Suprapubic skin (tissue), 4 donors: ENCODE results near the gene LRRC4C. TPM values are rescaled to one million over a fixed set of nuclear protein-coding genes. Genes with fewer than 3 reads are reported as not detected.
"Not testable (repeated sequence)": the region's sequence is repeated elsewhere in the genome, so short reads cannot be mapped to it uniquely, and the experiment has no call there.

Experiments used
- DNase-seq, 2 donors: peaks; one replicate each; pipeline ENCODE4 v3.0.0-alpha.2; 2019; ENCODE audit warnings: low spot score in 2 of 2
- H3K27ac ChIP-seq: fragments of 200-600 bp; sonication (generic); one replicate; pipeline ENCODE4 v1.5.1; 2019
- H3K27me3 ChIP-seq: fragments of 200-600 bp; sonication (generic); one replicate; pipeline ENCODE4 v1.5.1; 2019
- H3K36me3 ChIP-seq: fragments of 200-600 bp; sonication (generic); one replicate; pipeline ENCODE4 v1.5.1; 2019
- H3K4me1 ChIP-seq: fragments of 200-600 bp; sonication (generic); one replicate; pipeline ENCODE4 v1.5.1; 2019
- H3K4me3 ChIP-seq: fragments of 200-600 bp; sonication (generic); one replicate; pipeline ENCODE4 v1.5.1; 2019; ENCODE audit warnings: mild to moderate bottlenecking
- H3K9me3 ChIP-seq: fragments of 200-600 bp; sonication (generic); one replicate; pipeline ENCODE4 v1.5.1; 2019
- EP300 ChIP-seq: sonication (generic); formaldehyde crosslinking; IDR thresholded peaks from one replicate; pipeline ENCODE4 v1.6.1; 2017; ENCODE audit warnings: antibody characterized with exemption
- POLR2A ChIP-seq, 2 donors: fragments of 450-650 bp; IDR thresholded peaks; one replicate each; pipeline ENCODE4 v1.6.1; 2017; ENCODE audit warnings: antibody characterized with exemption in 2 of 2, mild to moderate bottlenecking in 2 of 2, moderate library complexity in 2 of 2
- POLR2AphosphoS5 ChIP-seq, 3 donors: sonication (generic); formaldehyde crosslinking; IDR thresholded peaks; one replicate each; pipeline ENCODE4 v1.6.1; 2017; ENCODE audit warnings: antibody characterized with exemption in 3 of 3
- WGBS: methylation state at CpG from one replicate; pipeline ENCODE4 v1.1.5; 2018; 5-methylcytosine and 5-hydroxymethylcytosine counted together
- total RNA-seq, 4 donors: library from RNA; depleted of rRNA; stranded (reverse); fragments of >200 nt; gene quantifications; one replicate each; pipeline ENCODE4 v1.1.0, GENCODE V29; 2016
- TF ChIP-seq, protein P1 (sequence below), 2 donors: fragments of 200-600 bp in 1 of 2; fragments of 450-650 bp in 1 of 2; sonication (generic) in 1 of 2; IDR thresholded peaks; one replicate each; pipeline ENCODE4 v1.5.1; 2016 to 2019; ENCODE audit warnings: antibody characterized with exemption in 2 of 2, mild to moderate bottlenecking in 1 of 2, moderate library complexity in 1 of 2

LRRC4C gene
- total RNA-seq, 4 donors from 2014 or later, result 0.19 to 1.1 (median 0.60) TPM; not detected in 1

DNA sequence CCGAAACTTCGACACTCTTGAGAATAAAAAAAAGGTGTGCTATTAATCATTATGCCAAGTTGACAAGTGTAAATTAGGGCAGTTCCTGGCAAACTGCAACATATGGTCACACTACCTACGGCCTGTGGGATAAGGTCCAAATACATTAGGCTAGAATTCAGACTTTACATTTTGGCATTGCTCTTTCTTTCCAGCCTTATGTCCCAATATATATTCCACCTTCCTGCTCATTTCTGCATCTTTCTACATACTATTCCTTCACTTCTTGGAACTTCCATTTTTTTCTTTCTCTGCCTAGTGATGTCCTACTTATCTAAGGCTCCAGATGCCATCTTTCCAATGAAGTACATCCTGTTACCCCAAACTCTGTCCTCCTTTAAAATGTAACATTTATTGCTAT lies 577.2 kb downstream of the LRRC4C start:
- TF ChIP-seq EP300, result no peak
- TF ChIP-seq POLR2AphosphoS5 (IDR thresholded peaks at IDR 0.05), result no peak
- no peak for TF ChIP-seq POLR2A (IDR thresholded peaks at IDR 0.05)
- TF ChIP-seq, protein P1, sequence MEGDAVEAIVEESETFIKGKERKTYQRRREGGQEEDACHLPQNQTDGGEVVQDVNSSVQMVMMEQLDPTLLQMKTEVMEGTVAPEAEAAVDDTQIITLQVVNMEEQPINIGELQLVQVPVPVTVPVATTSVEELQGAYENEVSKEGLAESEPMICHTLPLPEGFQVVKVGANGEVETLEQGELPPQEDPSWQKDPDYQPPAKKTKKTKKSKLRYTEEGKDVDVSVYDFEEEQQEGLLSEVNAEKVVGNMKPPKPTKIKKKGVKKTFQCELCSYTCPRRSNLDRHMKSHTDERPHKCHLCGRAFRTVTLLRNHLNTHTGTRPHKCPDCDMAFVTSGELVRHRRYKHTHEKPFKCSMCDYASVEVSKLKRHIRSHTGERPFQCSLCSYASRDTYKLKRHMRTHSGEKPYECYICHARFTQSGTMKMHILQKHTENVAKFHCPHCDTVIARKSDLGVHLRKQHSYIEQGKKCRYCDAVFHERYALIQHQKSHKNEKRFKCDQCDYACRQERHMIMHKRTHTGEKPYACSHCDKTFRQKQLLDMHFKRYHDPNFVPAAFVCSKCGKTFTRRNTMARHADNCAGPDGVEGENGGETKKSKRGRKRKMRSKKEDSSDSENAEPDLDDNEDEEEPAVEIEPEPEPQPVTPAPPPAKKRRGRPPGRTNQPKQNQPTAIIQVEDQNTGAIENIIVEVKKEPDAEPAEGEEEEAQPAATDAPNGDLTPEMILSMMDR (IDR thresholded peaks at IDR 0.05), result no peak
- H3K9me3 ChIP-seq, result no peaks in the 10 kb centered on the region
- no peak for DNase-seq
- H3K27ac ChIP-seq, result no peak overlapping the region
- no peaks in the 10 kb centered on the region for H3K4me1 ChIP-seq
- no peak overlapping the region for H3K4me3 ChIP-seq
- WGBS, result 66% methylated on average over 3 of the region's 3 CpGs
- H3K27me3 ChIP-seq, result no peaks in the 10 kb centered on the region
- no peaks in the 10 kb centered on the region for H3K36me3 ChIP-seq

DNA sequence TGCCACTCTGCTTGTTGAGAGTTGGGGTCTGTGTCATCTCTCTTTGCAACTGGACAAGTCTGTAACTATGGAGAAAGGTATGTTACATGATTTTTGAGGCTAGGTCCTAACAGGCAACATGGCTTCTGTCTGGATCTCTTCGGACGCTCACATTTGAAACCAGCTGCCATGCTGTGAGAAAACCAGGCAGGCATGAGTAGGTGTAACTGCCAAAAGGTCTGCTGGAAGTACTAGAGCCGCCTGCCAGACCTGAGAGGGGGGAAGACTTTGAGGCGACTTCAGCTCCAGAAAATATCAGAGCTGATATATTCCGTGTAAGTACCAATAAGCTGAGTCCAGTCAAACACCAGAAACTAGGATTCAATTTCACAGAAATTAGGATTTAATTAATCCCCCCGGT lies 579.5 kb downstream of the LRRC4C start:
- H3K4me3 ChIP-seq, result no peak overlapping the region
- no peaks in the 10 kb centered on the region for H3K27me3 ChIP-seq
- H3K4me1 ChIP-seq, result no peaks in the 10 kb centered on the region
- no peak overlapping the region for H3K27ac ChIP-seq
- TF ChIP-seq EP300 (no peak), POLR2A (IDR thresholded peaks at IDR 0.05) (no peak), POLR2AphosphoS5 (IDR thresholded peaks at IDR 0.05) (no peak)
- TF ChIP-seq, protein P1 (IDR thresholded peaks at IDR 0.05), result no peak
- H3K9me3 ChIP-seq, result no peaks in the 10 kb centered on the region
- WGBS, result 92% methylated on average over 6 of the region's 6 CpGs
- DNase-seq, result no peak
- no peaks in the 10 kb centered on the region for H3K36me3 ChIP-seq

DNA sequence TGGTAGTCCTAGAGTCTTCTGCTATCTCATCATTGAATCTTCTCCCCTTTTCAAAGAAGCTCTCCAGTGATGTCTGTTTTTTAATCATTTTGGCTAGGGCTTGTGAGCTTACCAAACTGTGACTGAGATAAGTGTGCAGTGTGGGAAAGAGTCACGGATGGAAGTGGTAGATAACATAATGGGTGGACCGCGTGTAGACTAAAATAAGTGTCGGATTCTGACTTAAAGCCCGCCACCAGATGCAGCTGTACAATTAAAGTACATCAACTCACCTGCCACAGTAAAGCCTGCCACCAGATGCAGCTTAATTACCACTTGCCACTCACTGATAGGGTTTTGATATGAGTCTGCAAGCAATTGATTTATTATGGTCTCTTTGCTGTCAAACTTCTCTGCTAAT lies 581.5 kb downstream of the LRRC4C start:
- Histone ChIP-seq H3K4me3 (no peak overlapping the region), H3K27ac (no peak overlapping the region), H3K9me3 (no peaks in the 10 kb centered on the region), H3K36me3 (no peaks in the 10 kb centered on the region), H3K4me1 (no peaks in the 10 kb centered on the region), H3K27me3 (no peaks in the 10 kb centered on the region)
- 95% methylated on average over 5 of the region's 5 CpGs for WGBS
- no peak for DNase-seq
- TF ChIP-seq, protein P1 (IDR thresholded peaks at IDR 0.05), result no peak
- no peak for TF ChIP-seq POLR2A (IDR thresholded peaks at IDR 0.05)
- TF ChIP-seq POLR2AphosphoS5 (IDR thresholded peaks at IDR 0.05), result no peak
- TF ChIP-seq EP300, result no peak

DNA sequence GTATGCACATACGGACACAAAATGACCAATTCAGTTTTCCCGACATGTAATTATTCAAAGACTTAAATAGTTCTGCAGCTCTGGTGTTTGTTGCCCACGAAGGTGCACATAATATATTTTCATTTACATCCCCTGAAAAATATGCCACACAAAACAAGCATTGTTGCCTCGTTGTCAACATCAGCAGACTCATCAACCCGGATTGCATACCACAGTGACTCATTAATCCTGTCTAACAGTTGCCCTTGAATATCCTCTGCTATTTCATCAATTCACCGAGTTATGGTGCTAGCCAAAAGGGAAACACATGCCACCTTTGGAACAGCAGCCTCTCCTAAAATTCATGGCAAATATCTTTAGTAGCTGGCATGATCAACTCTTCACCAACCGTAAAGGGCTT lies 582.2 kb downstream of the LRRC4C start:
- Histone ChIP-seq H3K4me3 (no peak overlapping the region), H3K27ac (no peak overlapping the region), H3K36me3 (no peaks in the 10 kb centered on the region), H3K9me3 (no peaks in the 10 kb centered on the region), H3K4me1 (no peaks in the 10 kb centered on the region), H3K27me3 (no peaks in the 10 kb centered on the region)
- no peak for DNase-seq
- TF ChIP-seq EP300 (no peak), POLR2A (IDR thresholded peaks at IDR 0.05) (no peak), POLR2AphosphoS5 (IDR thresholded peaks at IDR 0.05) (no peak)
- TF ChIP-seq, protein P1 (IDR thresholded peaks at IDR 0.05), result no peak
- WGBS, result 80% methylated on average over 7 of the region's 7 CpGs

DNA sequence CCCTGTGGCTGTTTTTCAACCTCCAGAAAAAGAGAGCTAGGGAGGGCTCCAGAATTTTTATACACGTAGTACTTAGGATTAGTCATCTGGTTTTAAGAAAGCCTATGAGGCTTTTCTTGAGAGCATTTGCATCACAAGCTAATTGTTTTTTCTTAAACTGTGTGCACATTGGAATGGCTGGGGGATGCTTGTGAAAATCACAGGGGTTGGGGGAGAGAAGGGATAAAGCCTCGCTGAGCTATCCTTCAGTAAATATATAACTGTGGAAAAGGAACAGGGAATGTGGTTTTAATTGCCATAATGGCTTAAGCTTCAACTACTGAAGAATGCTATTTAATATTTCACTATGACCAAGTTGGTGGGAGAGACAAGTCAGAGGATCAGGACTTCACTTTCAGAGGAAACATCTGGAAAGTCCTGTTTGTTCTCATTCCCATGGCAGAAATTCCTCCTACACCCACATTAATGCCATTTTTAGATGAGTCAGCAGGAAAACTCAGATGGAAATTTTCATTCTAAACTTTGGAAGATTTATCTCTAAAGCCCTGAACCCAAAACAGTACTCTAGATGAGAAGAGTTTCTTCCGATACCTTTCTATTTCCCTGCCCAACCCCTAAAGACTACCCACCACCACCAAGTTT lies 591.3 kb downstream of the LRRC4C start:
- Histone ChIP-seq H3K27me3 (no peaks in the 10 kb centered on the region), H3K36me3 (no peaks in the 10 kb centered on the region), H3K4me3 (no peak overlapping the region), H3K9me3 (no peaks in the 10 kb centered on the region), H3K4me1 (no peaks in the 10 kb centered on the region), H3K27ac (no peak overlapping the region)
- DNase-seq, result no peak
- TF ChIP-seq POLR2A (IDR thresholded peaks at IDR 0.05) (no peak), EP300 (no peak), POLR2AphosphoS5 (IDR thresholded peaks at IDR 0.05) (no peak)
- WGBS, result 31% methylated on average over 3 of the region's 3 CpGs

DNA sequence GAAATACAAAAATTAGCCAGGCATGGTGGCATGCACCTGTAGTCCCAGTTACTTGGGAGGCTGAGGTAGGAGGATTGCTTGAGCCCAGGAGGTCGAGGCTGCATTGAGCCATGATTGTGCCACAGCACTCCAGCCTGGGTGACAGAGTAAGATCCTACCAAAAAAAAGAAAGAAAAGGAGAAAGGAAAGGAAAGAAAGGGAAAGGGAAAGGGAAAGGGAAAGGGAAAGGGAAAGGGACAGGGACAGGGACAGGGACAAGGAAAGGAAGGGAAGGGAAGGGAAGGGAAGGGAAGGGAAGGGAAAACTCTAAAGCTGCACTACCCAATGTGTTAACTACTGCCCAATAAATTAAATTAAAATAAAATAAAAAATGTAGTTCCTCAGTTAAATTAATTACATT lies 601.7 kb downstream of the LRRC4C start:
- DNase-seq, H3K9me3 ChIP-seq, H3K27ac ChIP-seq, H3K27me3 ChIP-seq, H3K4me3 ChIP-seq, H3K36me3 ChIP-seq, H3K4me1 ChIP-seq: not testable (repeated sequence)
- 92% methylated on average over 1 of the region's 1 CpG for WGBS
